A549 (cell line): ENCODE data around the gene CNTNAP2. TPM values are rescaled to one million over a fixed set of nuclear protein-coding genes. Genes with fewer than 3 reads are reported as not detected.

Experiments
- ATAC-seq, 2 experiments: fragments of 200-7000 bp in 1 of 2; fragments of >200 bp in 1 of 2; cut with Nextera tagmentation in 1 of 2; cut with Tn5 transposase in 1 of 2; 3 replicates each; pipeline versions ENCODE4 v1.8.0 to v1.9.1; 2018 to 2020; ENCODE audit warnings: mild to moderate bottlenecking in 1 of 2, moderate library complexity in 1 of 2
- CTCF ChIA-PET: fragments of 300-600 bp; sonication (Branson Sonifier 250); formaldehyde crosslinking; extraction: SDS; loops from one replicate; lab custom pipeline; 2021; ENCODE audit warnings: antibody characterized with exemption, inconsistent platforms; lab: Yijun Ruan, JAX
- POLR2A ChIA-PET: fragments of 350-600 bp; formaldehyde crosslinking; extraction: SDS; loops from one replicate; lab custom pipeline; 2021; ENCODE audit warnings: antibody characterized with exemption, inconsistent platforms; lab: Yijun Ruan, JAX
- DNase-seq, 2 experiments: peaks; one replicate each; pipeline versions ENCODE4 v3.0.0 to v3.0.0-alpha.2; 2011 to 2016; ENCODE audit warnings: low read depth in 1 of 2, low spot score in 1 of 2
- FAIRE-seq: peaks from 2 replicates; lab custom pipeline; 2011; peaks lifted over from hg19 to GRCh38; lab: Jason Lieb, UNC
- H3K27ac ChIP-seq, 2 experiments: fragments of >200 bp; sonication (Bioruptor Twin); formaldehyde crosslinking; 3 replicates each; pipeline ENCODE4 v1.5.1; 2016 to 2017
- H3K4me1 ChIP-seq: fragments of >200 bp; sonication (Bioruptor Twin); formaldehyde crosslinking; 3 replicates; pipeline ENCODE4 v1.6.1; 2016
- H3K4me2 ChIP-seq: fragments of >200 bp; sonication (Bioruptor Twin); formaldehyde crosslinking; 3 replicates; pipeline ENCODE4 v1.6.1; 2016
- H3K4me3 ChIP-seq: fragments of >200 bp; sonication (Bioruptor Twin); formaldehyde crosslinking; 3 replicates; pipeline ENCODE4 v1.5.1; 2016
- H3K9me3 ChIP-seq: fragments of >200 bp; sonication (Bioruptor Twin); formaldehyde crosslinking; 3 replicates; pipeline ENCODE4 v1.6.1; 2016
- CEBPB ChIP-seq, 2 experiments: fragments of >200 bp in 1 of 2; sonication (Bioruptor Twin) in 1 of 2; formaldehyde crosslinking in 1 of 2; IDR thresholded peaks; 2 replicates each; pipeline ENCODE4 v1.6.1; 2012 to 2016
- ESRRA ChIP-seq: fragments of 150-350 bp; IDR thresholded peaks from 2 replicates; pipeline ENCODE4 v1.6.1; 2014; ENCODE audit warnings: mild to moderate bottlenecking, low read length, borderline replicate concordance
- FOXS1 ChIP-seq: fragments of 250-450 bp; sonication (Bioruptor Pico); IDR thresholded peaks from 2 replicates; pipeline ENCODE4 v1.5.0; 2020; ENCODE audit warnings: mild to moderate bottlenecking, moderate library complexity
- HDAC2 ChIP-seq: fragments of 200-600 bp; sonication (generic); IDR thresholded peaks from 2 replicates; pipeline ENCODE4 v1.6.1; 2016
- HOXB13 ChIP-seq: fragments of 250-450 bp; sonication (Bioruptor Pico); IDR thresholded peaks from 2 replicates; pipeline ENCODE4 v1.5.0; 2020; ENCODE audit warnings: low read depth, mild to moderate bottlenecking, moderate library complexity
- HOXB5 ChIP-seq: fragments of 250-450 bp; sonication (Bioruptor Pico); IDR thresholded peaks from 2 replicates; pipeline ENCODE4 v1.5.0; 2020; ENCODE audit warnings: mild to moderate bottlenecking, moderate library complexity
- KDM5A ChIP-seq: fragments of 200-600 bp; sonication (generic); IDR thresholded peaks from 2 replicates; pipeline ENCODE4 v1.6.1; 2016; ENCODE audit warnings: antibody characterized with exemption, mild to moderate bottlenecking
- MYC ChIP-seq: IDR thresholded peaks from 2 replicates; pipeline ENCODE4 v1.6.1; 2012; ENCODE audit warnings: mild to moderate bottlenecking, inconsistent platforms, low read length, improper control_type of control experiment, borderline replicate concordance
- NPAS2 ChIP-seq: fragments of 250-450 bp; sonication (Bioruptor Pico); IDR thresholded peaks from 2 replicates; pipeline ENCODE4 v1.8.0; 2022; ENCODE audit warnings: mild to moderate bottlenecking, moderate library complexity, borderline replicate concordance
- RAD21 ChIP-seq, 2 experiments: fragments of >200 bp in 1 of 2; sonication (Bioruptor Twin) in 1 of 2; formaldehyde crosslinking in 1 of 2; IDR thresholded peaks in 1 of 2; conservative IDR thresholded peaks in 1 of 2; 2 replicates in 1 of 2; 3 replicates in 1 of 2; pipeline ENCODE4 v1.6.1; 2012 to 2018; ENCODE audit warnings: inconsistent platforms in 1 of 2
- RARB ChIP-seq: fragments of 250-450 bp; sonication (Bioruptor Pico); IDR thresholded peaks from 2 replicates; pipeline ENCODE4 v1.8.0; 2021; ENCODE audit warnings: mild to moderate bottlenecking, moderate library complexity
- ZNF302 ChIP-seq: fragments of 250-450 bp; sonication (Bioruptor Pico); IDR thresholded peaks from 2 replicates; pipeline ENCODE4 v1.9.0; 2021; ENCODE audit warnings: inconsistent platforms, mild to moderate bottlenecking, moderate library complexity
- ZSCAN20 ChIP-seq: fragments of 250-450 bp; sonication (Bioruptor Pico); IDR thresholded peaks from 2 replicates; pipeline ENCODE4 v1.8.0; 2022; ENCODE audit warnings: mild to moderate bottlenecking, moderate library complexity
- WGBS: methylation state at CpG from one replicate; pipeline ENCODE4 v1.1.6; 2017; ENCODE audit errors: missing lambda C conversion rate; 5-methylcytosine and 5-hydroxymethylcytosine counted together
- polyA plus RNA-seq, 4 experiments: library from polyadenylated mRNA; depleted of rRNA in 3 of 4; stranded (reverse); fragments of >200 nt; fragmentation: RNase III in 1 of 4; extraction: RNeasy Plus Mini Kit Qiagen cat#74134 plus additional on column Dnase treatment in 1 of 4; gene quantifications; 2 replicates in 3 of 4; 3 replicates in 1 of 4; pipeline ENCODE4 v1.2.3, GENCODE V29; 2011 to 2017
- TF ChIP-seq, protein P1 (sequence below): fragments of 250-450 bp; sonication (Bioruptor Pico); IDR thresholded peaks from 2 replicates; pipeline ENCODE4 v1.5.0; 2020; ENCODE audit warnings: low read depth, mild to moderate bottlenecking, moderate library complexity
- TF ChIP-seq, protein P2 (sequence below): IDR thresholded peaks from 2 replicates; pipeline ENCODE4 v1.6.1; 2012; ENCODE audit warnings: low read depth, borderline replicate concordance
- TF ChIP-seq, protein P3 (sequence below): fragments of 150-350 bp; IDR thresholded peaks from 2 replicates; pipeline ENCODE4 v1.6.1; 2014; ENCODE audit warnings: low read depth, mild to moderate bottlenecking, low read length
- TF ChIP-seq, protein P4 (sequence below): fragments of >200 bp; sonication (Bioruptor Twin); formaldehyde crosslinking; IDR thresholded peaks from 3 replicates; pipeline ENCODE4 v1.5.1; 2016
- TF ChIP-seq, protein P5 (sequence below): fragments of >200 bp; sonication (Bioruptor Twin); formaldehyde crosslinking; IDR thresholded peaks from 3 replicates; pipeline ENCODE4 v1.6.1; 2016
- TF ChIP-seq, protein P6 (sequence below): fragments of >200 bp; sonication (Bioruptor Twin); formaldehyde crosslinking; IDR thresholded peaks from 2 replicates; pipeline ENCODE4 v1.6.1; 2016

Gene CNTNAP2
- polyA plus RNA-seq, 2 of the 4 experiments (the other 2 are of a cell fraction): 0.05 to 0.13 TPM

DNA sequence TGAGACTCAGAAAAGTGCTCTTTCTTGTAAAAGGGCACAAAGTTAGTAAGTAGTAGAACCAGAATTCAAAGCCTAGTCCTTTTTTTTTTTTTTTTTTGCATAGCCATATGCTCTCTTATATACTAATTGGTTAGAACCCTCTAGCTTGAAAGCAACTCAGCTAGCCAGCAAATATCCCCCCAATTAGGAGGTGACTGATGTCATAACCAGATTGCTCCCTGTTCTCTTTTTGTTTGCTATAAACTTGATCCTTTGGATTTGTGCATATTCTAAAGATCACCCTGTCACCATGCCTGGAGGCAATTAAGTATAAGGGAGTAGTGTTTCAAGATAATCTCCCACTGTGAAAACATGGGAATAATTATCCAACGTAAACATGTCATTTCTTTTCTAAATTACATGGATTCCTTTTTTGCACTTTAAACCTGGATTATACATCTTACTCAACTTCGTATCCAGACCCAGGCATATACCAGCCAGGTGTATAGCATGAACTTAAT, 963.4 kb downstream of the CNTNAP2 start (continued):
- no peak for TF ChIP-seq ZNF302 (CRISPR knock-in tag)
- TF ChIP-seq, protein P1, sequence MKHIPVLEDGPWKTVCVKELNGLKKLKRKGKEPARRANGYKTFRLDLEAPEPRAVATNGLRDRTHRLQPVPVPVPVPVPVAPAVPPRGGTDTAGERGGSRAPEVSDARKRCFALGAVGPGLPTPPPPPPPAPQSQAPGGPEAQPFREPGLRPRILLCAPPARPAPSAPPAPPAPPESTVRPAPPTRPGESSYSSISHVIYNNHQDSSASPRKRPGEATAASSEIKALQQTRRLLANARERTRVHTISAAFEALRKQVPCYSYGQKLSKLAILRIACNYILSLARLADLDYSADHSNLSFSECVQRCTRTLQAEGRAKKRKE (CRISPR knock-in tag): no peak
- no peak for TF ChIP-seq RARB (CRISPR knock-in tag)
- TF ChIP-seq, all 56 proteins: peak for 0

DNA sequence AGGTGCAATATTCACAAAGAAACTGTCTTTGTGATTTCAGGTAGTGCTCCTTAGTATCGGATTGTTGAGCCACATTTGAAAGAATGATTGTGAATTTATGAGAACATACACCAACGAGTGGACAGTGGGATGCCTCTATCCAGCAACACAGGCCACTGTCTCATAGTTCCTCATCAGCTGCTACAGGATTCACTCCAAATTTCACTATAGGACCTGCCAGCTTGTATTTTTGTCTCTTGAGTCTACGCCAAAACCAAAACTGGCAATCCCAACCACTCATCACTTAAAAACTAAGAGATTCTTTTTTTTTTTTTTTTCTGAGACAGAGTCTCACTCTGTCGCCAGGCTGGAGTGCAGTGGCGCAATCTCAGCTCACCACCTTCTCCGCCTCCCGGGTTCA, 964.5 kb downstream of the CNTNAP2 start:
- H3K4me1 ChIP-seq: no peaks in the 10 kb centered on the region
- DNase-seq (no peak), FAIRE-seq (no peak), ATAC-seq (no peak)
- whole genome bisulfite sequencing: 58% methylated on average over 7 of the region's 7 CpGs
- no peak for TF ChIP-seq FOXS1 (CRISPR knock-in tag)
- no peak for TF ChIP-seq HDAC2
- TF ChIP-seq, protein P2, sequence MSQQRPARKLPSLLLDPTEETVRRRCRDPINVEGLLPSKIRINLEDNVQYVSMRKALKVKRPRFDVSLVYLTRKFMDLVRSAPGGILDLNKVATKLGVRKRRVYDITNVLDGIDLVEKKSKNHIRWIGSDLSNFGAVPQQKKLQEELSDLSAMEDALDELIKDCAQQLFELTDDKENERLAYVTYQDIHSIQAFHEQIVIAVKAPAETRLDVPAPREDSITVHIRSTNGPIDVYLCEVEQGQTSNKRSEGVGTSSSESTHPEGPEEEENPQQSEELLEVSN: no peak
- TF ChIP-seq CEBPB (IDR thresholded peaks at IDR 0.05): no peak
- TF ChIP-seq, protein P3, sequence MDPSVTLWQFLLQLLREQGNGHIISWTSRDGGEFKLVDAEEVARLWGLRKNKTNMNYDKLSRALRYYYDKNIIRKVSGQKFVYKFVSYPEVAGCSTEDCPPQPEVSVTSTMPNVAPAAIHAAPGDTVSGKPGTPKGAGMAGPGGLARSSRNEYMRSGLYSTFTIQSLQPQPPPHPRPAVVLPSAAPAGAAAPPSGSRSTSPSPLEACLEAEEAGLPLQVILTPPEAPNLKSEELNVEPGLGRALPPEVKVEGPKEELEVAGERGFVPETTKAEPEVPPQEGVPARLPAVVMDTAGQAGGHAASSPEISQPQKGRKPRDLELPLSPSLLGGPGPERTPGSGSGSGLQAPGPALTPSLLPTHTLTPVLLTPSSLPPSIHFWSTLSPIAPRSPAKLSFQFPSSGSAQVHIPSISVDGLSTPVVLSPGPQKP: no peak
- no peak for TF ChIP-seq NPAS2 (CRISPR knock-in tag)
- no peak for TF ChIP-seq HOXB13
- no peak for TF ChIP-seq HOXB5 (CRISPR knock-in tag)
- no peak for TF ChIP-seq ESRRA
- no peak for TF ChIP-seq KDM5A
- TF ChIP-seq ZSCAN20 (CRISPR knock-in tag): no peak
- TF ChIP-seq, protein P4, sequence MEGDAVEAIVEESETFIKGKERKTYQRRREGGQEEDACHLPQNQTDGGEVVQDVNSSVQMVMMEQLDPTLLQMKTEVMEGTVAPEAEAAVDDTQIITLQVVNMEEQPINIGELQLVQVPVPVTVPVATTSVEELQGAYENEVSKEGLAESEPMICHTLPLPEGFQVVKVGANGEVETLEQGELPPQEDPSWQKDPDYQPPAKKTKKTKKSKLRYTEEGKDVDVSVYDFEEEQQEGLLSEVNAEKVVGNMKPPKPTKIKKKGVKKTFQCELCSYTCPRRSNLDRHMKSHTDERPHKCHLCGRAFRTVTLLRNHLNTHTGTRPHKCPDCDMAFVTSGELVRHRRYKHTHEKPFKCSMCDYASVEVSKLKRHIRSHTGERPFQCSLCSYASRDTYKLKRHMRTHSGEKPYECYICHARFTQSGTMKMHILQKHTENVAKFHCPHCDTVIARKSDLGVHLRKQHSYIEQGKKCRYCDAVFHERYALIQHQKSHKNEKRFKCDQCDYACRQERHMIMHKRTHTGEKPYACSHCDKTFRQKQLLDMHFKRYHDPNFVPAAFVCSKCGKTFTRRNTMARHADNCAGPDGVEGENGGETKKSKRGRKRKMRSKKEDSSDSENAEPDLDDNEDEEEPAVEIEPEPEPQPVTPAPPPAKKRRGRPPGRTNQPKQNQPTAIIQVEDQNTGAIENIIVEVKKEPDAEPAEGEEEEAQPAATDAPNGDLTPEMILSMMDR: no peak
- TF ChIP-seq, protein P5, sequence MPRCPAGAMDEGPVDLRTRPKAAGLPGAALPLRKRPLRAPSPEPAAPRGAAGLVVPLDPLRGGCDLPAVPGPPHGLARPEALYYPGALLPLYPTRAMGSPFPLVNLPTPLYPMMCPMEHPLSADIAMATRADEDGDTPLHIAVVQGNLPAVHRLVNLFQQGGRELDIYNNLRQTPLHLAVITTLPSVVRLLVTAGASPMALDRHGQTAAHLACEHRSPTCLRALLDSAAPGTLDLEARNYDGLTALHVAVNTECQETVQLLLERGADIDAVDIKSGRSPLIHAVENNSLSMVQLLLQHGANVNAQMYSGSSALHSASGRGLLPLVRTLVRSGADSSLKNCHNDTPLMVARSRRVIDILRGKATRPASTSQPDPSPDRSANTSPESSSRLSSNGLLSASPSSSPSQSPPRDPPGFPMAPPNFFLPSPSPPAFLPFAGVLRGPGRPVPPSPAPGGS: no peak
- TF ChIP-seq, protein P6, sequence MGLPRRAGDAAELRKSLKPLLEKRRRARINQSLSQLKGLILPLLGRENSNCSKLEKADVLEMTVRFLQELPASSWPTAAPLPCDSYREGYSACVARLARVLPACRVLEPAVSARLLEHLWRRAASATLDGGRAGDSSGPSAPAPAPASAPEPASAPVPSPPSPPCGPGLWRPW: no peak
- TF ChIP-seq MYC: no peak
- no peak for TF ChIP-seq RAD21 (conservative IDR thresholded peaks at IDR 0.05 in 1 of 2, IDR thresholded peaks at IDR 0.05 in 1 of 2)
- H3K4me2 ChIP-seq: no peak overlapping the region
- H3K27ac ChIP-seq: no peak overlapping the region
- H3K4me3 ChIP-seq: no peak overlapping the region
- peaks cover 3% of the 10 kb centered on the region; the same call in 1 of the 3 replicates for H3K9me3 ChIP-seq
- CTCF ChIA-PET: no interaction called here
- POLR2A ChIA-PET: no interaction called here
